H1 (cell line): ENCODE results near the gene UBN1. TPM values are rescaled to one million over a fixed set of nuclear protein-coding genes. Genes with fewer than 3 reads are reported as not detected.

Experiments
- CTCF ChIA-PET: fragments of 300-600 bp; sonication (Branson Sonifier 250); formaldehyde crosslinking; loops from one replicate; lab custom pipeline; 2021; ENCODE audit not compliant: partially characterized antibody; lab: Charles Lee
- POLR2A ChIA-PET: fragments of 300-600 bp; sonication (Branson Sonifier 250); formaldehyde crosslinking; loops from one replicate; lab custom pipeline; 2021; ENCODE audit warnings: inconsistent platforms; ENCODE audit not compliant: partially characterized antibody; lab: Charles Lee
- DNase-seq, 2 experiments: peaks; one replicate each; pipeline versions ENCODE4 v3.0.0 to v3.0.0-alpha.2; 2010 to 2022; ENCODE audit warnings: low spot score in 2 of 2, low read depth in 1 of 2, mixed read lengths in 1 of 2
- FAIRE-seq: peaks from 2 replicates; lab custom pipeline; 2011; peaks lifted over from hg19 to GRCh38; lab: Jason Lieb, UNC
- H2AFZ ChIP-seq: 2 replicates; pipeline ENCODE4 v1.8.1; 2012; ENCODE audit warnings: low read length, inconsistent platforms
- H2AK5ac ChIP-seq: 2 replicates; pipeline ENCODE4 v1.6.1; 2013; ENCODE audit warnings: low read depth, low read length
- H2BK120ac ChIP-seq: replicated peaks from 2 replicates; pipeline ENCODE3; 2013; ENCODE audit warnings: low read depth, low read length, inconsistent platforms
- H2BK12ac ChIP-seq: 2 replicates; pipeline ENCODE4 v1.6.1; 2013; ENCODE audit warnings: low read depth, low read length
- H2BK15ac ChIP-seq: 2 replicates; pipeline ENCODE4 v1.6.1; 2013; ENCODE audit warnings: low read length
- H2BK20ac ChIP-seq: 2 replicates; pipeline ENCODE4 v1.6.1; 2013; ENCODE audit warnings: low read length
- H2BK5ac ChIP-seq: 2 replicates; pipeline ENCODE4 v1.6.1; 2013; ENCODE audit warnings: low read depth, low read length
- H3K14ac ChIP-seq: 2 replicates; pipeline ENCODE4 v1.6.1; 2013; ENCODE audit warnings: inconsistent platforms; ENCODE audit not compliant: insufficient read length
- H3K18ac ChIP-seq: 2 replicates; pipeline ENCODE4 v1.6.1; 2013; ENCODE audit warnings: low read length; ENCODE audit errors: extremely low read depth
- H3K23ac ChIP-seq: 2 replicates; pipeline ENCODE4 v1.6.1; 2013; ENCODE audit warnings: inconsistent platforms; ENCODE audit not compliant: insufficient read length
- H3K23me2 ChIP-seq: 2 replicates; pipeline ENCODE4 v1.6.1; 2013; ENCODE audit warnings: low read depth, low read length
- H3K27ac ChIP-seq: 2 replicates; pipeline ENCODE4 v1.6.1; 2011; ENCODE audit warnings: low read depth, low read length, inconsistent platforms
- H3K27me3 ChIP-seq, 4 experiments: replicated peaks in 1 of 4; 1 replicate in 1 of 4; 2 replicates in 3 of 4; pipeline versions ENCODE4 v1.6.1 to v1.8.1; 2011 to 2013; ENCODE audit warnings: low read length in 3 of 4, mild to moderate bottlenecking in 3 of 4, inconsistent platforms in 2 of 4, mixed read lengths in 2 of 4, moderate library complexity in 1 of 4; ENCODE audit not compliant: control insufficient read depth in 3 of 4, insufficient read depth in 3 of 4; ENCODE audit errors: extremely low read depth in 1 of 4
- H3K36me3 ChIP-seq, 4 experiments: 2 replicates each; pipeline versions ENCODE4 v1.6.1 to v1.8.1; 2011 to 2013; ENCODE audit warnings: mild to moderate bottlenecking in 4 of 4, low read length in 3 of 4, moderate library complexity in 2 of 4, control low read depth in 1 of 4, inconsistent platforms in 1 of 4; ENCODE audit not compliant: insufficient read depth in 4 of 4, control insufficient read depth in 2 of 4
- H3K4ac ChIP-seq: replicated peaks from 2 replicates; pipeline ENCODE3; 2013; ENCODE audit warnings: low read length, low read depth, mixed read lengths, inconsistent platforms; ENCODE audit not compliant: insufficient read length
- H3K4me1 ChIP-seq, 4 experiments: replicated peaks in 1 of 4; 1 replicate in 1 of 4; 2 replicates in 3 of 4; pipeline versions ENCODE4 v1.6.1 to v1.8.1; 2011 to 2013; ENCODE audit warnings: low read length in 3 of 4, inconsistent platforms in 2 of 4, mixed read lengths in 1 of 4; ENCODE audit not compliant: insufficient read depth in 4 of 4, control insufficient read depth in 3 of 4
- H3K4me2 ChIP-seq, 2 experiments: 2 replicates each; pipeline versions ENCODE4 v1.6.1 to v1.8.1; 2011 to 2013; ENCODE audit warnings: low read depth in 2 of 2, low read length in 2 of 2, control low read depth in 1 of 2, inconsistent platforms in 1 of 2, mild to moderate bottlenecking in 1 of 2; ENCODE audit not compliant: insufficient read depth in 1 of 2
- H3K4me3 ChIP-seq, 4 experiments: fragments of 200-600, 300-600 bp in 1 of 4; sonication (generic), shearing (Covaris generic), sonication (Bioruptor Twin) in 1 of 4; 2 replicates each; pipeline versions ENCODE4 v1.5.1 to v1.8.1; 2011 to 2016; ENCODE audit warnings: low read length in 4 of 4, low read depth in 3 of 4, control low read depth in 2 of 4, inconsistent platforms in 2 of 4, mild to moderate bottlenecking in 2 of 4, mixed read lengths in 1 of 4, moderate library complexity in 1 of 4; ENCODE audit not compliant: insufficient read depth in 2 of 4; ENCODE audit errors: extremely low read depth in 1 of 4
- H3K56ac ChIP-seq: replicated peaks from 2 replicates; pipeline ENCODE3; 2013; ENCODE audit warnings: low read depth, mild to moderate bottlenecking, mixed read lengths, low read length, inconsistent platforms; ENCODE audit not compliant: insufficient read length
- H3K79me1 ChIP-seq: 2 replicates; pipeline ENCODE4 v1.6.1; 2013; ENCODE audit warnings: low read depth, low read length, control low read depth
- H3K79me2 ChIP-seq, 2 experiments: 2 replicates each; pipeline versions ENCODE4 v1.6.1 to v1.8.1; 2012 to 2013; ENCODE audit warnings: low read length in 2 of 2, mild to moderate bottlenecking in 2 of 2, inconsistent platforms in 1 of 2; ENCODE audit not compliant: insufficient read depth in 2 of 2, control insufficient read depth in 1 of 2
- H3K9ac ChIP-seq, 4 experiments: replicated peaks in 1 of 4; 1 replicate in 1 of 4; 2 replicates in 3 of 4; pipeline versions ENCODE4 v1.6.1 to v1.8.1; 2011 to 2013; ENCODE audit warnings: low read depth in 3 of 4, low read length in 3 of 4, control low read depth in 2 of 4, mild to moderate bottlenecking in 2 of 4, moderate library complexity in 2 of 4, inconsistent platforms in 1 of 4; ENCODE audit errors: extremely low read depth in 1 of 4
- H3K9me3 ChIP-seq, 2 experiments: 2 replicates each; pipeline versions ENCODE4 v1.6.1 to v1.8.1; 2012 to 2013; ENCODE audit warnings: mild to moderate bottlenecking in 2 of 2, moderate library complexity in 2 of 2, control low read depth in 1 of 2, inconsistent platforms in 1 of 2, low read depth in 1 of 2, low read length in 1 of 2, mixed read lengths in 1 of 2; ENCODE audit not compliant: insufficient read depth in 2 of 2
- H4K20me1 ChIP-seq, 2 experiments: replicated peaks in 1 of 2; 2 replicates each; pipeline versions ENCODE3 to v1.8.1; 2011 to 2013; ENCODE audit warnings: inconsistent platforms in 2 of 2, low read length in 2 of 2, mild to moderate bottlenecking in 1 of 2; ENCODE audit not compliant: insufficient read depth in 2 of 2, control insufficient read depth in 1 of 2
- H4K5ac ChIP-seq: 2 replicates; pipeline ENCODE4 v1.6.1; 2013; ENCODE audit warnings: low read length, low read depth, mixed read lengths, inconsistent platforms; ENCODE audit not compliant: insufficient read length
- H4K8ac ChIP-seq: 2 replicates; pipeline ENCODE4 v1.8.0; 2013; ENCODE audit warnings: mild to moderate bottlenecking, moderate library complexity, low read length, inconsistent platforms; ENCODE audit not compliant: insufficient read depth; ENCODE audit errors: extremely low read depth
- H4K91ac ChIP-seq: replicated peaks from 2 replicates; pipeline ENCODE3; 2013; ENCODE audit warnings: low read length, mixed read lengths, inconsistent platforms; ENCODE audit not compliant: insufficient read length
- ASH2L ChIP-seq: fragments of 200-600, 300-600 bp; sonication (generic); IDR thresholded peaks from one replicate; pipeline ENCODE4 v1.7.1; 2017; ENCODE audit warnings: low read length
- BACH1 ChIP-seq: IDR thresholded peaks from 2 replicates; pipeline ENCODE4 v1.6.1; 2012; ENCODE audit warnings: low read length, improper control_type of control experiment
- EZH2 ChIP-seq: fragments of 200-600 bp; sonication (generic); IDR thresholded peaks from 2 replicates; pipeline ENCODE4 v1.7.1; 2012; ENCODE audit warnings: low read depth, mild to moderate bottlenecking, moderate library complexity, low read length, inconsistent platforms; ENCODE audit not compliant: severe bottlenecking
- NANOG ChIP-seq: IDR thresholded peaks from 2 replicates; pipeline ENCODE4 v1.6.1; 2011; ENCODE audit warnings: low read length, low read depth, mild to moderate bottlenecking, inconsistent platforms; ENCODE audit not compliant: insufficient read depth, poor library complexity, severe bottlenecking
- POU5F1 ChIP-seq: IDR thresholded peaks from 2 replicates; pipeline ENCODE4 v1.6.1; 2011; ENCODE audit warnings: low read depth, mild to moderate bottlenecking, low read length, moderate library complexity
- SIRT6 ChIP-seq: IDR thresholded peaks from one replicate; pipeline ENCODE4 v1.7.1; 2012; ENCODE audit warnings: low read length, inconsistent platforms
- WGBS, 2 experiments: shearing (Covaris generic) in 1 of 2; methylation state at CpG; one replicate each; pipeline versions ENCODE4 v1.1.6 to v1.1.7; 2013 to 2015; ENCODE audit warnings: low lambda C conversion rate in 2 of 2, mixed read lengths in 2 of 2, inconsistent platforms in 1 of 2, low coverage in 1 of 2, missing lambda C conversion rate in 1 of 2; ENCODE audit not compliant: insufficient replicate concordance in 2 of 2, insufficient coverage in 1 of 2, insufficient read length in 1 of 2; ENCODE audit errors: extremely low coverage in 1 of 2, missing lambda C conversion rate in 1 of 2; 5-methylcytosine and 5-hydroxymethylcytosine counted together
- polyA plus RNA-seq, 7 experiments: library from polyadenylated mRNA; depleted of rRNA in 3 of 7; stranded (reverse) in 5 of 7; unstranded in 2 of 7; fragments of >200 nt in 5 of 7; fragments of 200-250 nt in 2 of 7; gene quantifications; 1 replicate in 5 of 7; 2 replicates in 1 of 7; 4 replicates in 1 of 7; pipeline versions ENCODE4 v1.2.1 to v1.2.3, GENCODE V29; 2011 to 2013; ENCODE audit warnings: missing spikeins in 2 of 7, mixed read lengths in 2 of 7
- total RNA-seq: library from RNA; stranded (reverse); fragmentation: NEBNext Ultra II Directional; extraction: Animal tissue kit (Norgen Biotek cat#: 25700); gene quantifications from 2 replicates; pipeline ENCODE4 v1.2.1, GENCODE V29; 2021

Gene UBN1
- total and polyA plus RNA-seq, 2 of the 8 experiments (the other 6 are each of a cell fraction or from before 2014, with no cell fraction given): 16.2 to 37.0 TPM

DNA sequence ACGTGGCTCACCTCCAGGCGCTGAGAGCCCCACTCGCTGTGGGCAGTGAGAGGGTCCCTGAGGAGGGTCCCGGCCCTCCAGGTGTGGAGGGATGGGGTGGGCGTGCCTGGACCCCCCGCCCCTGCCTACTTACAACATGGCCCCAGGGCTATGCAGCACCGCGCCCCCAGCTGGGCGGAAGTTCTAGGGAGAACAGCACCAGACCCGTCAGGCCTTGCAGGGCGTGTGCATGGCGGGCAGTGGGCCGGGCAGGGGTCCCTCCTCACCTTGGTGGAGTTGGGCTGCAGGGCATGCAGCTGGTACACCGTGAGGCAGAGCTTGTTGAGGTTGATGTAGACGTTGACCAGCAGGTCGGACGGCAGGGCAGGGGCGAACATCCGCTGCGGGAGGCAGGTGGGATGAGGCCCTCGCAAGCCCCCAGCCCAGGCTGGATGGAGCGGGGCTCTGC lies 49.5 kb upstream of the UBN1 start:
- no peak overlapping the region for H2BK12ac ChIP-seq
- H3K79me2 ChIP-seq: no peaks in the 10 kb centered on the region
- H3K14ac ChIP-seq: no peak overlapping the region
- H2BK15ac ChIP-seq: no peak overlapping the region
- no peak overlapping the region for H3K18ac ChIP-seq
- H3K4me3 ChIP-seq: no peak overlapping the region
- peaks cover 8% of the 10 kb centered on the region; the same call in 1 of the 2 replicates for H3K23me2 ChIP-seq
- H3K4me1 ChIP-seq: peaks cover 0 to 14% (median 8%) of the 10 kb centered on the region in 4 experiments; a peak in 4 of 7 replicates
- H4K91ac ChIP-seq: no peak overlapping the region
- POLR2A ChIA-PET: interaction anchor here (1.6 kb wide), 1 partner anchor 11 kb away, joined by 4 read pairs; no protein-coding TSS in a partner anchor
- TF ChIP-seq POU5F1 (no peak), SIRT6 (no peak), NANOG (no peak), ASH2L (no peak), EZH2 (no peak), BACH1 (no peak)
- TF ChIP-seq, all 59 proteins: peak for 0
- H2AFZ ChIP-seq: no peak overlapping the region
- DNase-seq: no peak
- no peak for FAIRE-seq
- 93% methylated on average over 18 of the region's 22 CpGs; no CpG with 5 or more reads in 1 of the 2 experiments for WGBS, 2 experiments
- H3K27ac ChIP-seq: no peak overlapping the region
- no peaks in the 10 kb centered on the region for H3K27me3 ChIP-seq
- no peaks in the 10 kb centered on the region for H3K79me1 ChIP-seq
- no peak overlapping the region for H2BK120ac ChIP-seq
- H4K8ac ChIP-seq: no peak overlapping the region
- no peak overlapping the region for H3K9ac ChIP-seq
- H3K36me3 ChIP-seq: peaks cover 0 to 2% (median 0%) of the 10 kb centered on the region in 4 experiments; a peak in 3 of 8 replicates
- H2BK20ac ChIP-seq: no peak overlapping the region
- H2BK5ac ChIP-seq: no peak overlapping the region
- no peaks in the 10 kb centered on the region for H3K9me3 ChIP-seq
- no peak overlapping the region for H3K56ac ChIP-seq
- H4K5ac ChIP-seq: no peak overlapping the region
- H3K4me2 ChIP-seq: no peak overlapping the region
- H3K23ac ChIP-seq: no peak overlapping the region
- H3K4ac ChIP-seq: no peak overlapping the region
- H4K20me1 ChIP-seq: peaks cover 0 to 5% of the 10 kb centered on the region in 2 experiments
- CTCF ChIA-PET: interaction anchor here (0.9 kb wide), 1 partner anchor 81 kb away, joined by 3 read pairs; no protein-coding TSS in a partner anchor
- no peak overlapping the region for H2AK5ac ChIP-seq
